Ramos (cell line): ENCODE results near the gene KCTD1.

Experiments used
- in situ Hi-C: fragments of 300-500 bp; cut with MboI; formaldehyde crosslinking; loops from one replicate; pipeline ENCODE4 v1.14.3; 2022; ENCODE audit warnings: low sequenced_read_pairs; ENCODE audit not compliant: unreplicated experiment

The KCTD1 gene

GRCh38 chr18:26548415-26549262, at the start of gene KCTD1:
Gene KCTD1, minus strand, starts transcription at chr18:26548553. Its CDS starts 17 bp downstream, at chr18:26548536.
- in situ Hi-C loops = no loop called here

DNA sequence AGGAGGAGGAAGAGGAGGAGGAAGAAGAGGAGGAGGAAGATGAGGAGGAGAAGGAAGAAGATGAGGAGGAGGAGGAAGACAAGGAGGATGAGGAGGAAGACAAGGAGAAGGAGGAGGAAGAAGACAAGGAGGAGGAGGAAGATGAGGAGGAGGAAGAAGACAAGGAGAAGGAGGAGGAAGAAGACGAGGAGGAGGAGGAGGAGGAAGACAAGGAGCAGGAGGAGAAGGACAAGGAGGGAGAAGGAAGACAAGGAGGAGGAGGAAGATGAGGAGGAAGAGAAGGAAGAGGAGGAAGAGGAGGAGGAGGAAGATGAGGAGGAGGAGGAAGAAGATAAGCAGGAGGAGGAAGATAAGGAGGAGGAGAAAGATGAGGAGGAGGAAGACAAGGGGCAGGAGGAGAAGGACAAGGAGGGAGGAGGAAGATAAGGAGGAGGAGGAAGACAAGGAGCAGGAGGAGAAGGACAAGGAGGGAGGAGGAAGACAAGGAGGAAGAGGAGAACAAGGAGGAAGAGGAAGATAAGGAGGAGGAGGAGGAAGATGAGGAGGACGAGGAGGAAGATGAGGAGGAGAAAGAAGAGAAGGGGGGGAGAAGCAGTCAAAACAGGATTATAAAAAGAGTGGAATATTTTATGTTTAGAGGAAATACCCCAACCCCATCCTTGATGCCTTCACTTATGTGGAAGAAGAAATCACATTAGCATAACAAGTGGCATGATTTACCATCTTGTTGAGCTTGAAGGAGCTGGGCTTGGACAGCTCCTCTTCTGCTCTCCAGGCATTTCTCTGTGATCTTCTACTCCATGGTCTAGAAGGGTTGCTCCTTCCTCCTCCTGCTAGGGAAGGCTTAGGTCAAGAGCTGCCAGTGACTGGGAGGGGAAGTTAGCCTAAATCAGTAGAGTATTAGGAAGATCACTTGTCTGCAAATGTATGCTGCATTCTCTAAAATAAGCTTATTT, 45.3 kb upstream of the KCTD1 start:
- in situ Hi-C loops = no loop called here

DNA sequence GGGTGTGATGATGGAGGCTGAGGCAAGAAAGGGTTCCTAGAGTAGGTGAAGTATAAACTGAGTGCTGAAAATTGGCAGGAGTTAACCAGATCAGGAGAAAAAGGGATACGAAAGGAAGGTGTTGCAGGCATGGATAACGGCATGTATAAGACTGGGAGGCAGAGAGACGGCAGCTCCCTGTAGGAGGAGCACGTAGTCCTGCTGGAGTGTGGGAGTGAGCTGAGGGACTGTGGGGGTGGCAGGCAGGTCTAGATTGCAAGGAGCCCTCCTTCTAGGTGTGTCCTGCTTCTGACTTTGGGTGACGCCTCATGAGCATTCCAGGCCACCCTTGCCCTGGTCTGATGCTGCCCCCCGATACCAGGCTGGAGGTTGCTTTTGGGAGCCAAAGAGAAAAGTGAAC, 36.4 kb upstream of the KCTD1 start:
- in situ Hi-C loops = no loop called here

DNA sequence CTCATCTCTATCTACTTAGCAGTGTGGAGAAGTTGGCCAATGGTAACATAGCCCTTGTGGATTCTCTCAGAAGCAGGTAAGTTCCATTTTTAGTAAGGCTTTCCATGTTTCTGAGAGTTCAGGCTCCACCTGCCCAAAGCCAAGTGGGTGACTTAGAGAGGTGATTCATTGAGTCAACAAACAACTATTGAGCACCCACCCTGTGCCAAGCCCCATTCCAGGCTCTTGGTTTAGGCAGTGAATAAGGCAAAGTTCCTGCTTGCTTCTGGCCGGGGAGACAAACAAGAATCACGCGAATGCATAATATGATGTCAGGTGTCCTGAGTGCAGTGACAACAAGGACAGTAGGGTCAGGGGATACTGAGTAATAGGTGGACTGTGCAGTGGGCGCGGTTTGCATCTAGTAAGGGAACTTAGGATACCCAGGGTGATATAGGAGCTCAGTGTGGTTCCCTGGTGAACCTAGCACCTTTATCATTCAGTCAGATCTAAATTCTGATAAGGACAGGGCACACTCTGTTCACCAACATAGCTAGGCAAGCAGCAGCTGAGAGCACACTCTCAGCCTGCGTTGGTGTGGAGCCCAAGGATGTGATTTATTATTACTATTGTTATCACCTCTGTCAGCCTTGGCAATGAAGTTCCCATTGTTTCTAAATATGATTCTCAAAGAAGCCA, 31.7 kb upstream of the KCTD1 start:
- in situ Hi-C loops = no loop called here

DNA sequence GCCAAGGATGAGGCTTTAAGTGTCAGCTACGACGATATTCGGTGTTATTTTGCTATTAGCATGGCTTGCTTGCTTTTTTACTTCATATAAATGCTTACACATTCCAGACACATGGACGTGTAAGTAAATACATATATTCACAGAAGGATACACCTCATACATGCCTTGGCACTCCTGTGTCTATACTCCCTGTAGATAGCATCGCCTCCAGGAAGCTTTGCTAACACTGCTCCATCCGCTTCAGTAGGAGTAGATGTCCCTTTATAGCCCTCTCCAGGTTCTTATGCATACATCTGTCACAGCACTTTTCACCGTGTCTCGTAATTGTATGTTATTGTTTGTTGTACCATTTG, 27.5 kb upstream of the KCTD1 start:
- in situ Hi-C loops = no loop called here

DNA sequence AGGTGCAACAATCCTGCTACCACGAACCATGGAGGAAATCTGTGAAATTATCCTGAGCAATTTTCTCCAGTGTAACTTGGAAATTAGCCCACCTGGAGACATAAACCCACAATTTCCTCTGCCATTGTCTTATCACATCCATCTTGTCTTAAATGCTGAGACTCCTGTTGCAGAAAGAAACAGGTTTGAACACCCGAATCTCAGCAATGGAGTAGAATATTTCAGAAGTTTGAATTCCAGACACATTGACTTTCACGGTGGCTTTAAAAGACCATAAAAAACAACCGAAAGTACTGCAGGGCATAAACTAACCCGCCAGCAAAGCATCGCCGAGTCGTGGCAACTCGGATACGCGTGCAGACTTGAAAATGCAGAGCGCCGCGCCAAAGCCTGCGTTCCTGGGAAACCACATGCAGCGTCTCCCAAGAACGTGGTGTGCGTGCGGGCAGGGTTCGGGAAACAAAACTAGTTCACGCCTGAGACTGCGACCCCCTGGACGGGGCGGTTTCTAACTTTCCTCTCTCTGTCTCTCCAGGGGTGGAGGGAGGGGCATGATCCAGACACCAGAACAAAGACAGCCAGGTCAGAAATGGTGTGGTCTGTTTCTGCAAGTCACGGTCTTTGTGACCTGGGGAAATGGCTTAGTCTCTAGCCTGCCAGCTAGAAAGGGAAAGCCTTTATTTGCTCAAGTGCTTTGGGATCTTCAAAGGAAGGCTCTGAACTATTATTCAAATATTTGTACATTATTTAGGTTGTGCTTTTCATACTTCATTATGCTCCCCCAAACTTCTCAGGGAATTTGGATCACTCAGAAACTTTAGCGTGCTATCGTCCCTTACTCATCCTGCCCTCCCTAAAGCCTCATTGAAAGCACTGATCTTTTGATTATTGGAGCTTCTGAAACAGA, 26.9 kb upstream of the KCTD1 start:
- in situ Hi-C loops = no loop called here

DNA sequence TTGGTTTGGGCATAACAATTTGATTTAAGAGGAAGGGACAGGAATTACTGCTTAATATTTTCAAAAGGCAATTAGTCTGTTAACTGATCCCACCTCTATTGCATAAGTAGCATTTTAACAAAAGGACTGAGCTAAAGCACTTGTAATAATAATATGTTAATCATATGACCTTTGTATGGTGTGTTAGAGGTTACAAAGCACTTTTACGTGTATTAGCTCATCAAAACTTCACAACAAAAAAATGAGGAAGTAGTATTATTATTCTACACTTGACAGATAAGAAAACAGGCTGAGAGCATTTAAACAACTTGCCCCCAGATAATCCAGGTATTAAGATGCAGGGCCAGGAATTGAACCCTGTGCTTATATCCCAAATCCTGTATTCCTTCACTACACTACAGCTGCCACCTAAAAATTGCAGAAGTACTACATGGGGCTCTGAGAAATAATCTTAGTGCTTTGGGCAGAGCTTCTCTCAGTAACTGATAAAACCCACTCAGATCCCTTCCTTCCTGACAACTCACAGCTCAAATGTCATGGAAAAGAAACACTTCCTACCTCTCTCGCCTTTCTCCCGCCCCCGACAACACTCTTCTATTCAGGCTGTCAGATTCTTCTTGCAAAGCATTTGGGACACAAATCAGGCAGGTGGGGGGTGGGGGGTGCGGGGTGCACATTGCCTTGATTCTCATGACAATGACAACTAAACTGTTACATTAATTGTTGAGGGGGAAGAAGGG, 20.7 kb upstream of the KCTD1 start:
- in situ Hi-C loops = no loop called here

GRCh38 chr18:26568513-26568912, 20.2 kb upstream of the KCTD1 start:
- in situ Hi-C loops = no loop called here

GRCh38 chr18:26566874-26567555, 18.7 kb upstream of the KCTD1 start:
- in situ Hi-C loops = no loop called here

DNA sequence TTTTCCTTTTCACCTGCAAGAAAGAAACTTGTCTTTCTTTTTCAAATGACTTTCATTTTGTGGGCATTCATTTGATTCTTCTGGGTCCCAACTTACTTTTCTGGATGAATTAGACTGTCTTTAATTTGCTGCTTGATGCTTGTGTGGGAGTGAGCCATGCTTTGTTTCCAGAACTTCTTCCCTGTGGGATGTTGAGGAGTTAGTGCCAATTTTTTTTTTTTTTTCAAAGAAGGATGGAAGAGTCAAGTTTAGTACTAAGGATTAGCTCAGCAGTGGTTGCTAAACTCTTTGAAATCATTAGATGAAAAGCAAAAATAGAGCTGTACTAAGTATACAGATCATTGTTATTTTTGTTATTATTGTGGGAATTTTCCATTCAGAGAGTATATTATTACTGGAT, 17.2 kb upstream of the KCTD1 start:
- in situ Hi-C loops = no loop called here

DNA sequence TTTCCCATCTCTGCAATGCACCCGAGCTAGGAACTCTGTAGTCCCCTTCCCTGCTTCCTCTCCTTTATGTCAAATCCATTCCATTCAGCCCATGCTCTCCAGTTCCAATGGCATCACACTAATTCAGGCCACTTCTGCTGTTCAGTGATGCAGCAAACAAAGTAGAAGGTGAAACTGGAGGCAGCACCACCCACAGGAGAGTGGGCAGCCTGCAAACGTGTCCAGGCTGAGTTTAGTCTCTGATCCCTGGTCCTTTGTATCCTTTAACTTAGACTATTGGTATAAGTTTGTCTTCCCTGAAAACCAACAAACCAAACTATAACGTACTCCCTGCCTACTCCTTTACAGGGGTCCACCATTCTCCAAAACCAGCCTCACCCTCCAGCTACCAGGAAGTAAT, 14.7 kb upstream of the KCTD1 start:
- in situ Hi-C loops = no loop called here

DNA sequence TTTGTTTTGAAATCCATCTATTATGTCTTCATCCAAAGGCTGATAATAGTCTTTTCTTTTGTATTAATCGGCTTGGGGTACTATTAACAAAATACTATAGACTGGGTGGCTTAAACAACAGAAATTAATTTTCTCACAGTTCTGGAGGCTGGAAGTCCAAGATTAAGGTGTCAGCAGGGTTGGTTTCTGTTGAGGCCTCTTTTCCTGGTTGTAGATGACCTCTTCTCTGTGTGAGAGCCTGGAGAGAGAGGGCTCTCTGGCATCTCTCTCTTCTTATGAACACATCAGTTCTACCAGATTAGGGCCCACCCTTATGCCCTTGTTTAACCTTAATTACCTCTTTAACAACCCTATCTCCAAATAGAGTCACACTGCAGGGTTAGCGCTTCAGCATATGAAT, 14.2 kb upstream of the KCTD1 start:
- in situ Hi-C loops = no loop called here

GRCh38 chr18:26561769-26562168, 13.4 kb upstream of the KCTD1 start:
- in situ Hi-C loops = no loop called here

GRCh38 chr18:26556573-26556972, 8.2 kb upstream of the KCTD1 start:
- in situ Hi-C loops = no loop called here

DNA sequence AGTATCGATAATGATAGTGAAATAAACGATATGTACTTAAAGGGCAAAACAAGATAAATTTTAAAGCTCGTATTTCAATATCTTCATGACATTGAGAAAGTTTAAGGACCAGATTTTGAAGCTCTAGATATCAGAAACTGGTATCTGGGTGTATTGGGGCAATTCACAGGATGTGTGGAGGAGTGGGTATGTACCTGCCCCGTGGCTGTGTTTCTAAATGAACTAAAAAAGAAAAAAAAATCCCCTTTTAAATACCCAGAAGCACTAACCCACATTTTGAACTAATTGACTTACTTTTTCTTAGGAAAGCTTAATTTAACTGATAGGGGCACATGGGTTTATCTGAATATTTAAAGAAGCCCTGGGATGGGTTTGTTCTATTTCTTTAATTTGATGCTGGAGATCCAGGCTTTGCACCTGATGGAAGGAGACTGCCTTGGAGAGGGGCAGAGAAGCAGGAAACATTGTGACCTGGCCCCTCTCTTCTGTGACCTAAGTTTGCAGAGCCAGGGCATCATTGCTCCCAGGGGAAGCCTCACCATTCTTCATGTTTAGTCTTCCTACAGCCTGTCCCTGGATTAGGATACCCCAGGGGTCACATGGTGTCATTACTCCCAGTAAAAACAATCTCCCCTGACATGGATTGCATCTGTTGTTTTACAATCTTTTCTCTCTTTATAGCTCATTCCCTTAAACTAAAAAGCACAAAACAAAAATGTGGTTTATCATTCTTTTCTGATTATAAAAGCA, 7.6 kb upstream of the KCTD1 start:
- in situ Hi-C loops = no loop called here

DNA sequence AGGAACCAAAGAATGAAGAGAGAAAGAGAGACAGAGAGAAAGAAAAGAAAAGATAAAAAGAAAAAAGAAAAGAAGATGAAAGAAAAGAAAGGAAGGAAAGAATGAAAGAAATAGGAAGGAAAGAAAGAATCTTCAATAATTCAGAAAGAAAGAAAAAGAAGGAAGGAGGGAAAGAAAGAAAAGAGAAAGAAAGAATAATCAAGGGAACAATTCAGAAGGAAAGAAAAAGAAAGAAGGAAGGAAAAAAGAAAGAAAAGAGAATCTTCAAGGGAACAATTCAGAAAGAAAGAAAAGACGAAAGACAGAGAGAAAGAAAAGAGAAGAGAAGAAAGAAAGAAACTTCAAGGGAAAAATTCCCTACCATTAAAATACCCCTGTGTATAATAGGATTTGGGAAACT, 5.6 kb upstream of the KCTD1 start:
- in situ Hi-C loops = no loop called here

- in situ Hi-C loops = no loop called here
Measured at GRCh38 chr18:26551695-26552081, 3.3 kb upstream of the KCTD1 start.
